Sciatic nerve (tissue), 2 donors: ENCODE measurements around the gene DNASE1L1. TPM values are rescaled to one million over a fixed set of nuclear protein-coding genes. Genes with fewer than 3 reads are reported as not detected.

ENCODE experiments used
- ATAC-seq: fragments of 200-7000 bp; cut with Tn5 transposase; one replicate; pipeline ENCODE4 v1.9.1; 2020; ENCODE audit warnings: mild to moderate bottlenecking, moderate library complexity
- DNase-seq: peaks from one replicate; pipeline ENCODE4 v3.0.0-alpha.2; 2020; ENCODE audit warnings: low spot score
- intact Hi-C: fragments of 100-400 bp; cut with DNase I; formaldehyde crosslinking; loops from one replicate; pipeline ENCODE4 v1.14.2; 2022
- total RNA-seq: library from RNA; stranded (reverse); fragmentation: NEBNext Ultra II Directional; extraction: Animal tissue kit (Norgen Biotek cat#: 25700); gene quantifications from one replicate; pipeline ENCODE4 v1.2.1, GENCODE V29; 2021
- donor health status: DM: no; HTN: no; CAD: no.
- donor health status: DM: no; HTN: no; CAD: no.

DNASE1L1 gene
- total RNA-seq, 1 donor from 2014 or later = 18.4 TPM

DNA sequence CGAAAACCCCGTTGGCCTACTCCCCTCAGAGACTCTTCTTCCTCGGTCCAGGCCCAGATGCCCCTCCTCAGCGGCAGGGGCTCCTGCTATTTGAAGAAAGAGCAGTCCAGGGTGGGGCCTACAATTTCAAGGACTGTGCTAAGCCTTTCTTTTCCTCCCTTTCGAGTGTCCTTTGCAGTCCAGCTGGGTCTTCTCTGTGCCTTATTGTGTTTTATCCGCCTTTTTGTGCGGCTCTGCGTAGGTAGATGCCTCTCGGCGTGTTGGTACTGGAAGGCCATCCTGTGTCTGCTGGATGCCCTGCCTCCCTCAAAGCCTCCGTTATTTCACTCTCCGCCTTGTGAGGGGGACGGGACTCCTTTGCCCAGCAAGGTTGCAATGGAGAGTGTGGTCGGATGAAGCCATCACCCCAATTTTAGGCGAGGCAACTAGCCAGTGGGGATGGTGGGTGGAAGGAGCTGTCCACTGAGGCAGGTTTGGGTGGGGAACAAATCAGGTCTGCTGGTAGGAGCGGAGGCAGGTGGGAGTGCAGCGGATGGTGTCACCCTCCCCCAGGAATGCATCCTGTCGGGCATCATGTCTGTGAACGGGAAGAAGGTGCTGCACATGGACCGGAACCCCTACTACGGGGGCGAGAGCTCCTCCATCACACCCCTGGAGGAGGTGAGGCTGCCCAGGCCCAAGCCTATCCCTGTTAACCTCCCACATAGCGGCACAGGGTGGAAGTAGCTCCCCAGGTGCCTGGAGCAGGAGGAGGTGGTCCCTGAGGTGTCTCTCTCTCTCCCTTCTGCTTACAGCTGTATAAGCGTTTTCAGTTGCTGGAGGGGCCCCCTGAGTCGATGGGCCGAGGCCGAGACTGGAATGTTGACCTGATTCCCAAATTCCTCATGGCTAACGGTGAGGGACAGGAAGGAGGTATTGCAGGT, 29.2 kb upstream of the DNASE1L1 start:
- ATAC-seq = no peak
- intact Hi-C loops = no loop called here
- no peak for DNase-seq

DNA sequence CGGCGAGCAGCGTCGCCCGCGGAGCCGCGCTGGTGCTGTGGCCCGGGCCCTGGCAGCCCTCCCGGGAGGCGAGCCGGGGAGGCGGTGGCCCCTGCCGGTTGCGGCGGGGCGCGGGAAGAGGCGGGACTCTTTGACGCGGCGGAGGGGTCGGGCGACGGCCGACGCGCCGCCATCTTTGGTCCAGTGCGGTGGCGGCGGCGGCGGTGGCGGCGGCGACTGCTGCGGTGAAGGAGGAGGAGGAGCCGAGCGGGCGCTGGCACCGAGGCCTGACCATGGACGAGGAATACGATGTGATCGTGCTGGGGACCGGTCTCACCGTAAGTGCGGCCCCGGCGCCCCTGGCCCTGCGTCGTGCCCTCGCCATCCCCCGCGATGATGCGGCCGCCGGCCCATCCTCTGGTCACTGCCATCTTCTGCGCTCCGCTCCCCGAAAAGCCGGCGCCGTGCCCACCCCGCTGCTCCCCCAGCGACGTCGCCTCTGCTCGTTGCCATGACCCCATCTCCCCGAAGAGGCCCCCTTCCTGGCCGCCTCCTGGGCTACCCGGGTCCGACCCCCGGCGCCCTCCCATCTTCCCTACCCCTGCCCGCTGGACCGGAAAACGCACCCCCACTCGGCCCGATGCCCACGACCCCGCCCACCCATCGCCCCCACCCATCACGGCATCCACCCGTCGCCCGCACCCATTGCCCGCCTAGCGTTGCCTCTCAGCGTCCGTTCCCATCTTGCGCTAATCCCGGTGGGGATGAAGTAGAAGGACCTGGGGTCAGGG, 28.1 kb upstream of the DNASE1L1 start, which contains the start of gene GDI1:
Gene GDI1, plus strand, starts transcription at position 172 of the 770 bp plus-strand sequence. Its CDS starts 101 bp downstream, at position 273.
- intact Hi-C loops = no loop called here
- DNase-seq = no peak

DNA sequence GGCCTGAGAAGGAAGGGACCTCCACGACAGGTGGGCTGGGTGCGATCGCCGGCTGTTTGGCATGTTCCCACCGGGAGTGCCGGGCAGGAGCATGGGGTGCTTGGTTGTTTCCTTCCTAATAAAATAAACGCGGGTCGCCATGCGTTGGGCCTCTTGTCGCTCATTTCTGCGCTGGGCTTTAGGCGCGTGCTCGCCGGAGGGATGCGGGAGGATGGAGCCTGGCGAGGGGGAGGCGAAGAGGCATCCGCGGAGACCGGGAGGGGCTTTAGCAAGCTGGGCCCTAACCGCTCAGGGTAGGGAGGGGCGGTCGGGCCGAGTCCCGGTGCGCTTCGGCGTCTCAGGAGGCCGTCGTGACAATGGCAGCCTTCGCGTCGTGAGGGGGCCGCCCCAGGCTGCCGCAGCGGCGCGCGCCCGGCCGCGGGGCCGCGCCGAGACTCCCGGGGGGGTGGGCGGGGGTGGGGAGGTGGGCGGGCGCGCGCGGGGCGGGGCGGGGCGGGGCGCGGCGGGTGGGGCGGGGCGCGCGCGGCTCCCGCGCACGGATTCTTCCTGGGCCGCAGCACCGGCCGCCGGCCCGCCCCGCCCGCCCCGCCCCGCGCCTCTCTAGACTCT, 27.4 kb upstream of the DNASE1L1 start:
- ATAC-seq (peak; percentile 35), DNase-seq (no peak)
- intact Hi-C loops = no loop called here

More for the DNA sequence above, 28.1 kb upstream of the DNASE1L1 start, which contains the start of gene GDI1:
- ATAC-seq = peak; percentile 38

DNA sequence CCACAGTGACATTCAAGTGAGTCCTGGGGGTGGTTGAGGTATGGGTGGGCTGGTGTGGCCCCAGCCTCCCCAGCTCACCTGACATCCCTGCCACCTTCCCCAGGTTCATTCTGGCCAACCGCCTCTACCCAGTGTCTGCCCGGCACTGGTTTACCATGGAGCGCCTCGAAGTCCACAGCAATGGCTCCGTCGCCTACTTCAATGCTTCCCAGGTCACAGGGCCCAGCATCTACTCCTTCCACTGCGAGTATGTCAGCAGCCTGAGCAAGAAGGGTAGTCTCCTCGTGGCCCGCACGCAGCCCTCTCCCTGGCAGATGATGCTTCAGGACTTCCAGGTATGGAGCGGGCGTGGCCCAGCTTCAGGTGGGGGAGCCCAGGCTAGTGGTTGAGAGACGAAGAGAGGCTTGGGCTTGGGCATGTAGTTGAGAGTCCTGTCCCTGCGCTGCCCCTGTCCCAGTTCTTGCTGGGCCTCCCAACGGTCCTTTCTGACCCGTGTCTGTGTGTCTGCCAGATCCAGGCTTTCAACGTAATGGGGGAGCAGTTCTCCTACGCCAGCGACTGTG, 26.2 kb upstream of the DNASE1L1 start:
- ATAC-seq (no peak), DNase-seq (no peak)
- intact Hi-C loops = no loop called here

DNA sequence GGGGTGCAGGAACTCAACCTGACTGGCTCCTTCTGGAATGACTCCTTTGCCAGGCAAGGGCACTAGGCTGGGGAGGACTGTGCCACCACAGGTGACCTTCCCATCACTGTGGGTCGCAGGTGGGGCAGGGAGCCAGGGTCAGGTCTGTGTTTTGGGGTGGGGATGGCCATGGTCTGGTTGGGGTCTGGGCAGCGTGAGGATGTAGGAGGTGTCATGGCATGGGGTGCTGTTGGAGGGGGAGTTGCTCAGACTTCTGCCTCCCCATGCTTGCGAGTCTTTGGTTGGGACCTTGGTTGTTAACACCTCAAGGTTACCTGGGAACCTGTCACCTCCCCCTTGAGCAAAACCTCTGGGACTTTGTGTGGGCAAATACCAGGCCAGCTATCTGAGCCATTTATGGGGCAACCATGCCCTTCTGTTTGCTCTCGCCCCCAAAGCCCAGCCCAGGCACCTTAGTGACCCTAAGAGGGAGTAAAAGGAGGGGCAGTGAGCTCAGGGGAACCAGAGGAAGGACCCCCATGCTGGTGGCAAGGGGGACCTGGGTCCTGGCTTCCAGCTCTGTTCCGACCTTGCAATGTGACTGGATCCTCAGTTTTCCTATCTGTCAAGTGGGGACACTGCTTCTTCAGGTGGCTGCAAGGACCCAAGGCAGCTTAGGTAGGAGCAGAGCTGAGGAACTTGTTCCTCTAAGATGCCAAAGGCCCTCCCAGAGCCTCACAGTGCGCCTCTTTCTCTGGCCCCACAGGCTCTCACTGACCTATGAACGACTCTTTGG, 25.5 kb upstream of the DNASE1L1 start:
- DNase-seq (no peak), ATAC-seq (no peak)
- intact Hi-C loops = no loop called here

DNA sequence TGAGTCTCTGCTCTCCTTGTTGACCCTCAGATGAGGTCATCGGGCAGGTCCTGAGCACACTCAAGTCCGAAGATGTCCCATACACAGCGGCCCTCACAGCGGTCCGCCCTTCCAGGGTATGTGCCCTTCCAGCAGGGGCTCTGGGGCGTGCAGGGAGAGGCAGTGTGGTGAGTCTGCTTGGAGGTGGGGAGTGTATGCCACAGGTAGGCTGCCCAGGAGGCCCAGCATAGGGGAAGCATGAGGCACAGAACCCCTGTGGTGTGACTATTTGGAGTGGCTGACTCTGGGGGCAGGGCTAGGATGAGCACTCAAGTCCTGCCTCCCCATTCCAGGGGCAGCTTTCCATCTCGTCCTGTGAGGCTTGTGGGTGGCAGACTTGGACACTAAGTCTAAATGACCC, 24.6 kb upstream of the DNASE1L1 start:
- intact Hi-C loops = no loop called here
- ATAC-seq (no peak), DNase-seq (no peak)

DNA sequence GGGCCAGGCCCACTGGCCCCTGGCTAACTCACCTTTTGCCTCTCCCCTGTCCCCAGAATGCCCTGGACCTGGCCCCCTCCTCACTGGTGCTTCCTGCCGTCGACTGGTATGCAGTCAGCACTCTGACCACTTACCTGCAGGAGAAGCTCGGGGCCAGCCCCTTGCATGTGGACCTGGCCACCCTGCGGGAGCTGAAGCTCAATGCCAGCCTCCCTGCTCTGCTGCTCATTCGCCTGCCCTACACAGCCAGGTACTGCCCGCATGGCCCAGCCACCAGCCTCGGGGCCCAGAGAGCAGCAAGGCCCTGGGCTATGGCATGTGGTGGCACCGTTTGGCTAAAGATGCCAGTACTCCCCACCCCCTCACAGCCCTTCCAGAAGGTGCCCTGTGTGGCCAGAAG, 23.2 kb upstream of the DNASE1L1 start:
- no peak for DNase-seq
- ATAC-seq = no peak
- intact Hi-C loops = no loop called here

DNA sequence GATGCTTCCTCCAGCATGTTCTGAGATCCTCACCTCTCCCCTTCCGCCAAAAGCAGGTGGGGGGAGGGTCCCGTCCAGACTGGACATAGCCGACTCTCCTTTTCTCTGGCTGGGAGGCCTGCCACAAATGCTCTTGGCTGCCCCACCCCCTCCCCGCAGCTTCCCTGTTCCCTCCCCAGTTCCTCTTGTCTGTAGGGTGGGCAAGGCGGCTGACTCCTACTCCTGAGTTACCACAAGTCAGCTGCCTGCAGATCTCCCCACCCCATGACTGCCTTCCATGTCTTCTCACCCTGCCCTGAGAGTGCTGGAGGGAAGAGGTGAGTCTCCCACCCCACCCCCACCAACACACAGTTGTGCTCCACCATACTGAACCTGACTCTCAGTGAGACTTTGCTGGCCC, 22.3 kb upstream of the DNASE1L1 start:
- DNase-seq (no peak), ATAC-seq (no peak)
- intact Hi-C loops = no loop called here

DNA sequence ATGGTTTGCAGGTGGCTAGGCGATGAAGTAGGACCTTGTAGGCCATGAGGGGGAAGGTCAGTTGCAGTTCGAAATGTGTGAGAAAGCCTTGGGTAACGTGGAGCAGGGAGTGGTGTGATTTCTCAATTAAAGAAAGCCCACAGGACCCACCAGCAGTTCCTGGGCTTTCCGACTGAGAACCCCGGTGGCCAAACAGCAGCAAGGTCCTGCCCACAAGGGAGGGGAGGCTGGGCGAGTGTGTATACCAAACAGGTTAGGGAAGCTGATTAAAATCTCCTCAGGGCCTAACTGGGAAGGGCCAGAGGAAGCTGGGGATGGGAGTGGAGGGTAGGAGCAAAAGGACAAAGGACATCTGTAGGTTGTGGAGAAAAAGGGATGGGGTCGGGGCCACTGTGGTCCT, 21.9 kb upstream of the DNASE1L1 start:
- intact Hi-C loops = no loop called here
- DNase-seq = no peak
- ATAC-seq = no peak

DNA sequence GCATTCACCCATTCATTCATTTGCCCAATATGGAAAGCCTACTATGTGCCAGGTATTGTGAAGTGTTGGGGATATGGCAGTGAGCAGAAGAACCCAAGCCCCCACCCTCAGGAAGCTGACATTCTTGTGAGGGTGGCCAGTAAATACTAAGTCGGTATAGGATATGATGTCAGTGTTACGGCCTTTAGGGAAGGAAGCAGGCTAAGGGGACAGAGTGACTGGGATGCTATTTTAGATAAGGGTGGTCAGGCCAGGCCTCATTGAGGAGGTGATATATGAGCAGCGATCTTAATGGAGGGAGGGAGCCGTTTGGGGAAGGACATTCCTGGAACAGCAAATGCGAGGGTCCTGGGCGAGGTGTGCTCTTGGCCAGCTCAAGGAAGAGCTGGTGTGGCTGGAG, 21.4 kb upstream of the DNASE1L1 start:
- DNase-seq (no peak), ATAC-seq (no peak)
- intact Hi-C loops = no loop called here

DNA sequence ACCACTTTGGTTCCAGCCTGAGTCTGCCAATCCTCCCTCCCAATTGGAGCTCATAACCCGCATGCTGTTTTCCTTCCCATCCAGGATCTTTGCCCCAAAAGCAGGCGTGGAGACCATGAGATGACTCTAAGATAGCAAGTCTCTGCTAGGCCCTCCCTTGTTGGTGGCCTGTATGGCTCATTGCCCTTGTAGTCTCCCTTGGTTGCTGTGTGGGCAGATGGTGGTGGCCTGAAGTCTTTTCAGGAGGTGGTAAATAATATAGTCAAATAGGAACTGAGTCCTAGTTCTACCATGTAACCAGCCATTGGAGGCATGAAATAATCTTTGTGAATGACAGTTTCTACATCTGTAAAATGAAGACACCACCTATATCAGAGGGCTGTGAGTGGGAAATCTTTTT, 20.7 kb upstream of the DNASE1L1 start:
- DNase-seq = no peak
- ATAC-seq = no peak
- intact Hi-C loops = no loop called here

DNA sequence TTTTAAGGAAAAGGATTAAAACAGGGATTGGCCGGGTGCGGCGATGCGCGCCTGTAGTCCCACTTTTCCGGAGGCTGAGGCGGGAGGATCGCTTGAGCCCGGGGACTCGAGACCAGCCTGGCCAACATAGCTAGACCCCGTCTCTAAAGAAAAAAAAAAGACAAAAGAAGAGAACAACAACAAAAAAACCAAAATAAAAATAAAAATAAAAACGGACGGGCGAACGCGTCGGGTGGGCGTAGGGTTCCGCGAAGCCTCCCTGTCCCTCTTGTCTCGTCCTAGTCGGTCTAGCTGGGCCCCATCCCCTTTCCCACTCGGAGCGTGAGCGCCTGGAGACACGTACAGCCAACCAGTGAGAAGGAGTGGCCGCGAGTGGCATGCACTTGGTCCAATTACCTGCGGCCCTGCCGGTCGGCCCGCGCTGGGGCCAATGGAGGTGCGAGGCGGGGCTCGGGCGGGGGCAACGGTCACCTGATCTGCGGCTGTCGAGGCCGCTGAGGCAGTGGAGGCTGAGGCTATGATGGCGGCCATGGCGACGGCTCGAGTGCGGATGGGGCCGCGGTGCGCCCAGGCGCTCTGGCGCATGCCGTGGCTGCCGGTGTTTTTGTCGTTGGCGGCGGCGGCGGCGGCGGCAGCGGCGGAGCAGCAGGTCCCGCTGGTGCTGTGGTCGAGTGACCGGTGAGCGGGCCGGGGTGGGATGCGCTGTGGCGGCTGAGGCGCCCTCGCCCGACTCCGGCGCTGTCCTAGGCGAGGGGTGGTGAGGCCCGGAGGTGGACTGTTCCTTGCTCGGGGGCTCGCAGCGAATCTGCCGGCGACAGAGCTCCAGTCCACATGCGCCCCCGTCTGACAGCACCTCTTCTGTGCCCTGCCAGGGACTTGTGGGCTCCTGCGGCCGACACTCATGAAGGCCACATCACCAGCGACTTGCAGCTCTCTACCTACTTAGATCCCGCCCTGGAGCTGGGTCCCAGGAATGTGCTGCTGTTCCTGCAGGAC, 19.4 kb upstream of the DNASE1L1 start, which contains the start of gene ATP6AP1:
Gene ATP6AP1, plus strand, starts transcription at position 502 of the 996 bp plus-strand sequence. Its CDS starts 16 bp downstream, at position 518.
- DNase-seq (peak; percentile 94), ATAC-seq (peak; percentile 98)
- intact Hi-C loops = no loop called here

DNA sequence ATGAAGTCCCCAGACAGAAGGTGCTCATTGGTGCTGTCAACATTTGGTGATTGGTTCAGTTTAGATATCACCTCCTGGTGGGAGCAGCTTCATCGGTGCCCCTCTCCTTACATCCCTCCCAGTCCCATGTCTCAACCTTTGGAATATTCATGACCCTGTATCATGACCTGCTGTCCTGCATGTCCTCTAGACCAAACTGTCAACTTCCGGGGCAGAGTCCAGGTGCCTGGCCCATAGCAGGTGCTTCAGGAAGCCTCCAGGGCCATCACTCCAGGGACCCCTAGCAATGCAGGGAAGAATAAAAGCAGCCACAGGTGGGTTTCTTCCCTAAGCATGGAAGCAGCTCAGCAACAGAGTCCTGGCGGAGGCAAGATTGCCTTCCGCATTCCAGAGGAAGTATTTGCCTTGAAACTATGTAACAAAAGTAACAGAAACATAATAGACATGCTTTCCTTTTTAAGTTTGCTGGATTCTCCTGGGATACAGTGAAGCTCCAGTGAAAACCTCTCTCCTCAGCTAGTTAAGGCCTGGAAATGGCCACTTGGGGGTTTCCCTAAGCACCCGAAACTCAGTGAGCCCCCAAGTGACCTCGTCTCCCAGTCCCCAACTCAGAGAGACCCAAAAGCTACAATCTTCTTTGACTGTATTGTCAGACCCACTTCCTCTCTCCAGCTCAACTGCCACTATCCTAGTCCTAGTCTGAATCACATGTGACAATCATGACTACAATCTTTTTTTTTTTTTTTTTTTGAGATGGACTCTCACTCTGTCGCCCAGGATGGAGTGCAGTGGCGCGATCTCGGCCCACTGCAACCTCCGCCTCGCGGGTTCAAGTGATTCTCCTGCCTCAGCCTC, 18.1 kb upstream of the DNASE1L1 start:
- DNase-seq (no peak), ATAC-seq (no peak)
- intact Hi-C loops = no loop called here

DNA sequence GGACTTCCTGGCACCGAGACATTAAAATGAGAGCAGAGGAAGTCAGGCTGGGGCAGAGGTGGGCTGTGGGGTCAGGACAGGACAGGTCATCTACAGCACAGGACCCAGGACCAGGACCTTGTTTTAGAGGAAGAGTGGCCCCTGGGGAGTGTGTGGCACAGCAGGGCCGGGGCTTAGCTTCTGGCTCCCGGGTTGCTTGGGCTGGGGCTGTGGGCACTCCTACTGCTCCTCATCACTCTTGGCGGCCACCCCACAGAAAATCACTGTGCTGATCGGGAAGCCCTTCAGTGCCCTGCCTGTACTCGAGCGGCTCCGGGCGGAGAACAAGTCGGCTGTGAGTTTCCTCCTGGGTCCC, 11.3 kb upstream of the DNASE1L1 start:
- no peak for DNase-seq
- ATAC-seq = peak; percentile 10
- intact Hi-C loops = no loop called here

DNA sequence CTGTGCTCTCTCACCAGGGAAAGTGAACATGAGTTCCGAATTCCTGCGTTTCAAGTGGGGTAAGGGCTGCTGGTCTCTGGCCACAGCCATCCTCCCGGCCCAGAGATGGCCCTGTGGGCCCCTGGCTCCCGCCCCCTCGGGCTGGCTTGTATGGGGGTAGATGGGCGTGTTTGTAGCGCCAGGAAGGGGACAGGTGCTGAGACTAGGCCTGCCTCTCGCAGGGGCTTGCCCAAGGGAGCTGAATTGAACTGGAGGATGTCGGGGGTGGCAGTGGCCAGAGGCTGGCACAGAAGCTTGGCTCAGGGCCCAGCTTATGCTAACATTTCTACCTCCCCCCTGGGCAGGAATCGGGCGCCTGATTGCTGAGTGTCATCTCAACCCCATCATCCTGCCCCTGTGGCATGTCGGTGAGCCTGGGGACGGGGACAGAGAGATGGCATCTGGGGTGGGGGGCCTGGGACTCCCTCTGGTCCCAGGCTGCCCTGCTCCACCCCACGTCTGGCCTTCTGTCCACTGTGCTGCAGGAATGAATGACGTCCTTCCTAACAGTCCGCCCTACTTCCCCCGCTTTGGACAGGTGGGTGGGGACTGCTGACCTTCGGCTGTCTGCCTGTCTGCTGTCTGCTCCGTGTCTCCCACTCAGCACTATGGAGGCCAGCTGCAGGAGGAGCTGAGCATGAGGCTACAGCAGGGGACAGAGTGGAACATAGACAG, 10.8 kb upstream of the DNASE1L1 start:
- intact Hi-C loops = no loop called here
- no peak for DNase-seq
- peak; percentile 21 for ATAC-seq

DNA sequence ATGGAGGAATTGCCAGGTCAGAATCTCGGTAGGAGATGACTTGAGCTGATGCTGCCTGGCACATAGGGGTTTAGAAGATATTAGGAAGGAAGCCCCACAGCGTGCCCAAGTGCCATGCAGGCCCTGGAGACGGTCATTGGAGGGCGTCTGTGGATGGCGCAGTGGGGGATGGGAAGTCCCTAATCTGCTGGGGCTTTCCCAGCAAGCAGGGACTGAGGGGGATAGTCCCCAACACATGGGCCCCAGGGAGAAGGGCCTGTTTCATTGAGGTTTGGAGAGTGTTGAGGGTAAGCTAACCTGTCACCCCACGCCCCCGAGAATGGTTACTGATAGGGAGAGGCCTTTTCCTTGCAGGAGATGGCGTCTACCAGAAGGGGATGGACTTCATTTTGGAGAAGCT, 10.1 kb upstream of the DNASE1L1 start:
- ATAC-seq (no peak), DNase-seq (no peak)
- intact Hi-C loops = no loop called here
